GM23338 (cell line): ENCODE results near the gene CNTNAP5.

Source experiments
- CTCF ChIP-seq, 2 experiments: fragments of 200-600 bp in 1 of 2; sonication (generic) in 1 of 2; conservative IDR thresholded peaks; 2 replicates each; pipeline versions ENCODE4 v1.5.1 to v1.6.1; 2016 to 2017; ENCODE audit warnings: antibody characterized with exemption in 2 of 2, low read depth in 2 of 2, mild to moderate bottlenecking in 2 of 2, moderate library complexity in 1 of 2
- EZH2 ChIP-seq: fragments of 200-600 bp; sonication (generic); IDR thresholded peaks from one replicate; pipeline ENCODE4 v1.8.0; 2017; ENCODE audit warnings: antibody characterized with exemption, mild to moderate bottlenecking, low read depth; ENCODE audit not compliant: unreplicated experiment
- POLR2AphosphoS5 ChIP-seq: IDR thresholded peaks from 2 replicates; pipeline ENCODE4 v1.6.1; 2016; ENCODE audit warnings: antibody characterized with exemption, low read depth
- STAT1 ChIP-seq: IDR thresholded peaks from one replicate; pipeline ENCODE4 v1.6.1; 2016; ENCODE audit warnings: antibody characterized with exemption; ENCODE audit not compliant: unreplicated experiment
- ZNF114 ChIP-seq: fragments of 250-450 bp; sonication (Bioruptor Pico); IDR thresholded peaks from 2 replicates; pipeline ENCODE4 v1.5.0; 2020; ENCODE audit warnings: mild to moderate bottlenecking, moderate library complexity
- TF ChIP-seq, protein P1 (sequence below): IDR thresholded peaks from one replicate; pipeline ENCODE4 v1.6.1; 2018; ENCODE audit warnings: antibody characterized with exemption; ENCODE audit not compliant: unreplicated experiment

GRCh38 chr2:124911560-124911959 is 886.5 kb downstream of the CNTNAP5 start:
- no peak for TF ChIP-seq CTCF (conservative IDR thresholded peaks at IDR 0.05; ENCODE audit: low read depth in 2 of 2)
- TF ChIP-seq, protein P1, sequence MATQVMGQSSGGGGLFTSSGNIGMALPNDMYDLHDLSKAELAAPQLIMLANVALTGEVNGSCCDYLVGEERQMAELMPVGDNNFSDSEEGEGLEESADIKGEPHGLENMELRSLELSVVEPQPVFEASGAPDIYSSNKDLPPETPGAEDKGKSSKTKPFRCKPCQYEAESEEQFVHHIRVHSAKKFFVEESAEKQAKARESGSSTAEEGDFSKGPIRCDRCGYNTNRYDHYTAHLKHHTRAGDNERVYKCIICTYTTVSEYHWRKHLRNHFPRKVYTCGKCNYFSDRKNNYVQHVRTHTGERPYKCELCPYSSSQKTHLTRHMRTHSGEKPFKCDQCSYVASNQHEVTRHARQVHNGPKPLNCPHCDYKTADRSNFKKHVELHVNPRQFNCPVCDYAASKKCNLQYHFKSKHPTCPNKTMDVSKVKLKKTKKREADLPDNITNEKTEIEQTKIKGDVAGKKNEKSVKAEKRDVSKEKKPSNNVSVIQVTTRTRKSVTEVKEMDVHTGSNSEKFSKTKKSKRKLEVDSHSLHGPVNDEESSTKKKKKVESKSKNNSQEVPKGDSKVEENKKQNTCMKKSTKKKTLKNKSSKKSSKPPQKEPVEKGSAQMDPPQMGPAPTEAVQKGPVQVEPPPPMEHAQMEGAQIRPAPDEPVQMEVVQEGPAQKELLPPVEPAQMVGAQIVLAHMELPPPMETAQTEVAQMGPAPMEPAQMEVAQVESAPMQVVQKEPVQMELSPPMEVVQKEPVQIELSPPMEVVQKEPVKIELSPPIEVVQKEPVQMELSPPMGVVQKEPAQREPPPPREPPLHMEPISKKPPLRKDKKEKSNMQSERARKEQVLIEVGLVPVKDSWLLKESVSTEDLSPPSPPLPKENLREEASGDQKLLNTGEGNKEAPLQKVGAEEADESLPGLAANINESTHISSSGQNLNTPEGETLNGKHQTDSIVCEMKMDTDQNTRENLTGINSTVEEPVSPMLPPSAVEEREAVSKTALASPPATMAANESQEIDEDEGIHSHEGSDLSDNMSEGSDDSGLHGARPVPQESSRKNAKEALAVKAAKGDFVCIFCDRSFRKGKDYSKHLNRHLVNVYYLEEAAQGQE, result no peak
- no peak for TF ChIP-seq POLR2AphosphoS5
- TF ChIP-seq EZH2, result no peak
- no peak for TF ChIP-seq STAT1
- no peak for TF ChIP-seq ZNF114 (CRISPR knock-in tag)
